ENCODE results near the gene NEUROD4.
"Not testable (repeated sequence)": the region's sequence is repeated elsewhere in the genome, so short reads cannot be mapped to it uniquely, and the experiment has no call there.

NEUROD4 gene

DNA sequence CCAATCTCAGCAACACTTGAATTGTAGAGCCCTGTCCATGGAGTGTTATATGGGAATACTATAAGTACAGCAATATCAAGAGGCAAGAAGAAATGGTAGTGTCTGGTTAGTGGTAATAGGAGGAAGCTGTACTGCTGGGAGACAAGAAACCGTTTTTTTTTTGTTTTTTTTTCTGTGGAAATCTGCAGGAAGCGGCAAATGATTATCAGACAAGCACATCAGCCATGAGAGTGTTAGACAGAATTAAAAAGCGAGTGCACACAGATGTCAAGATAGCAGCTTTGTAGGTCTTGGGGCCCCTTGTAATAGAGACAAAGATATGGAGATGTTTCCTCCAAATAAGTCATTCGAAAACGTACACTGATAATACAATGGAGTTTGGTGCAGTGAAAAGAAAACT, 41.9 kb upstream of the NEUROD4 start:
- TF ChIP-seq, protein P1, sequence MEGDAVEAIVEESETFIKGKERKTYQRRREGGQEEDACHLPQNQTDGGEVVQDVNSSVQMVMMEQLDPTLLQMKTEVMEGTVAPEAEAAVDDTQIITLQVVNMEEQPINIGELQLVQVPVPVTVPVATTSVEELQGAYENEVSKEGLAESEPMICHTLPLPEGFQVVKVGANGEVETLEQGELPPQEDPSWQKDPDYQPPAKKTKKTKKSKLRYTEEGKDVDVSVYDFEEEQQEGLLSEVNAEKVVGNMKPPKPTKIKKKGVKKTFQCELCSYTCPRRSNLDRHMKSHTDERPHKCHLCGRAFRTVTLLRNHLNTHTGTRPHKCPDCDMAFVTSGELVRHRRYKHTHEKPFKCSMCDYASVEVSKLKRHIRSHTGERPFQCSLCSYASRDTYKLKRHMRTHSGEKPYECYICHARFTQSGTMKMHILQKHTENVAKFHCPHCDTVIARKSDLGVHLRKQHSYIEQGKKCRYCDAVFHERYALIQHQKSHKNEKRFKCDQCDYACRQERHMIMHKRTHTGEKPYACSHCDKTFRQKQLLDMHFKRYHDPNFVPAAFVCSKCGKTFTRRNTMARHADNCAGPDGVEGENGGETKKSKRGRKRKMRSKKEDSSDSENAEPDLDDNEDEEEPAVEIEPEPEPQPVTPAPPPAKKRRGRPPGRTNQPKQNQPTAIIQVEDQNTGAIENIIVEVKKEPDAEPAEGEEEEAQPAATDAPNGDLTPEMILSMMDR (IDR thresholded peaks at IDR 0.05), result no peak
- H3K27ac ChIP-seq, result no peak overlapping the region

DNA sequence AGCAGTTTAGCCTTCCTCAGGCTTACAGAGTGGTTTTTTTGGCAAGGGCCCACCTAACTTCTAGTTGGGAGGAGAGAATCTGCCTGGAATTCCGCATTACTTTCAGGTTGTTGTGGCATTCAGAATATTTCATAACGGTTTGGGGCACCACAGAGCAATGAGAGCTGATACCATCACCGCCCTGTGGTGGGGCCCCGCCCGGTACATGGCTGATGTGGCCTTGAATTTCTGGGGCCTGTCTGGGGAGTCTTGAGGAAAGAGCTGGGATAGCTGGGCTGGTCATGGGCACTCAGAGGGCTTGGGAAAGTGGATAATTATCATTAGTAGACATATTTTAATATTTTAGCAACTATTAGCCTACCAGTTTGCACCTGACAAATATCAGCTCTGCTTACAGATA, 39.4 kb upstream of the NEUROD4 start:
- no peak overlapping the region for H3K27ac ChIP-seq
- no peak for TF ChIP-seq ZFX (IDR thresholded peaks at IDR 0.05; ENCODE audit: borderline replicate concordance)
- TF ChIP-seq, protein P1 (IDR thresholded peaks at IDR 0.05), result no peak

DNA sequence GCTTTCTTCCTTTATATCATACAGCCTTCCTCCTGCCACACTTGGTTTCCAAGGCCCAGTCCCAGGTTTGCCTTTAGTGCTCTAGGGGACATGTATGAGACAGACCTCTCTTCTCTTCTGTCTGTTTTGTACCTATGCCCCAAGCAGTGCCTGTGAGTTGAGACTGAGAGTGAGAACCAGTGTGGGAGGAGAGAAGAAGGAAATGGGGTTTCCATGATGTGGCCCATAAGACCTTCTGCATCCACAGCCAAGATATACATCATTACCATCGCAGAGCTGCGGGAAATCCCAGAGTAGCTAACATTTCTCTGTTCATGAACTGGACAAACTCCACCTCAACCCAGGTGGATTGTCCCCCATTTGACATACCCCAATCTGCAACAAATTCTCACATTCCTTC, 38.0 kb upstream of the NEUROD4 start:
- H3K27ac ChIP-seq, result no peak overlapping the region
- TF ChIP-seq, protein P1 (IDR thresholded peaks at IDR 0.05), result no peak
- no peak for TF ChIP-seq ZFX (IDR thresholded peaks at IDR 0.05; ENCODE audit: borderline replicate concordance)

DNA sequence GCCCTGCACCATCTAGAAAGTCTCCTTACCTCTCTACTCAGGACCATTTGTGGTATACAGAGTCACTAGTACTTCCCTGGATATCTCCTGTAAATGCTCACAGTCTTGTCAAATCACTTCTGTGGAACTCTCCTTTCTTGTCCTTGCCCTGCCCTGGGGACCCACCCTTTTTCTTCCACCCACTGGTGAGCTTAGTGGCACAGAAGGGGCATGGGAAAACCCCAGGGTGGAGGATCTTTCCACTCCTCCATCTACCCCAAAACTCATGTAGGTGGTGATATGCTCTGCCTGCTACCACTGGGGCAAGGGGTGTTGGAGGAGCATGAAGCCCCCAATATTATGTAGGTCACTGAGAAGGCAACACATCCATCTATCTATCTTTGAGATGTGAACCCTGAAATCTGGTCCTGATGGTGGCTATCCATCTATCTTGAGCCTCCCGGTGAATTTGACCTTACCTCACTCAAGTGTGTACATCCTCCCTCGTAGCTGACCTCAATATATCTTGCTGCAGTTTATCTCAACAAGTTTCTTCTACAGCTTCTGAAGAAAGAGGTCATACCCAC, 36.2 kb upstream of the NEUROD4 start:
- H3K27ac ChIP-seq, result no peak overlapping the region
- TF ChIP-seq ZFX (IDR thresholded peaks at IDR 0.05; ENCODE audit: borderline replicate concordance), result no peak
- TF ChIP-seq, protein P1 (IDR thresholded peaks at IDR 0.05), result no peak

DNA sequence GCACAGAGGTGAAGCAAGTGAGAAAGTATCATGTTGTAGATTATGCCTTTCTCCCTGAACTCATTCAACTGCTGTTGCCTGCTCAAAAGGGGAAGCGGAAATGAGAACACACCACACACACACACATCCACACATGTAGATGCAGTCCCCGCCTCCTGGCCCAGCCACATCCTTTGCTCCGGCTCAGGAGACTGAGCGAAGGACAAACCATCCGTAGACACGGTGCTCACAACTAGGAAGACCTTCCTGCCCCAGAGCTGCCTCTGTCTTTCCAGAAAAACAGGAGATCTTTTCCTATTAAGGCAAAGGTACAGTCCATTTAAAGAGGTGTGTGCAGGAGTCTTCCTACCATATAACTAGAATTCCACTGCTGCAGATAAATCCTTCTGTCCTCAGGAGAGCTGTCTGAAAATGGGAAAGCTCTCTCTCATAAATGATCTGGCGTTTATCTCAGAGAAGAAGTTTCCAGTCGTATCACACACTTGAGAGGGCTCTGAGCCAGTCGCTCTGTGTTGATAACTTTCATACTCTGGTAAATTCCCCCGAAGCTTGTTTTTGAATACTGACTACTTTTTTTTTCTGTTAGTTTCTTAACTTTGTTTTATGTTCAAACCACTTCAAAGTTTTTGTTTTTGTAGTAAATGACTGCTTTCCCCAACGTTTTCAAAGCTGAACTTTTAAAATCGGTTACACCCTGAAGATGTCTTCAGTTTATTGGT, 35.0 kb upstream of the NEUROD4 start, which contains the start of gene TESPA1:
TSS of gene TESPA1 (minus strand) at position 105 of the 719 bp plus-strand sequence. CDS start 10,200 bp downstream, outside the sequence.
- no peak within 1 kb of the TSS for H3K27ac ChIP-seq
- TF ChIP-seq ZFX (IDR thresholded peaks at IDR 0.05; ENCODE audit: borderline replicate concordance), result no peak
- TF ChIP-seq, protein P1 (IDR thresholded peaks at IDR 0.05), result no peak

DNA sequence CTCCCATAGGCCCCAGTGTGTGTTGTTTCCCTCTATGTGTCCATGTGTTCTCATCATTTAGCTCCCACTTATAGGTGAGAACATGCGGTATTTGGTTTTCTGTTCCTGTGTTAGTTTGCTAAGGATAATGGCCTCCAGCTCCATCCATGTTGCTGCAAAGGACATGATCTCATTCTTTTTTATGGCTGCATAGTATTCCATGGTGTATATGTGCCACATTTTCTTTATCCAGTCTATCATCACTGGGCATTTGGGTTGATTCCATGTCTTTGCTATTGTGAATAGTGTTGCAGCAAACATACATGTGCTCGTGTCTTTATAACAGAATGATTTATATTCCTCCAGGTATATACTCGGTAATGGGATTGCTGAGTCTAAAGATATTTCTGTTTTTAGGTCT, 33.0 kb upstream of the NEUROD4 start:
- H3K27ac ChIP-seq, result not testable (repeated sequence)

DNA sequence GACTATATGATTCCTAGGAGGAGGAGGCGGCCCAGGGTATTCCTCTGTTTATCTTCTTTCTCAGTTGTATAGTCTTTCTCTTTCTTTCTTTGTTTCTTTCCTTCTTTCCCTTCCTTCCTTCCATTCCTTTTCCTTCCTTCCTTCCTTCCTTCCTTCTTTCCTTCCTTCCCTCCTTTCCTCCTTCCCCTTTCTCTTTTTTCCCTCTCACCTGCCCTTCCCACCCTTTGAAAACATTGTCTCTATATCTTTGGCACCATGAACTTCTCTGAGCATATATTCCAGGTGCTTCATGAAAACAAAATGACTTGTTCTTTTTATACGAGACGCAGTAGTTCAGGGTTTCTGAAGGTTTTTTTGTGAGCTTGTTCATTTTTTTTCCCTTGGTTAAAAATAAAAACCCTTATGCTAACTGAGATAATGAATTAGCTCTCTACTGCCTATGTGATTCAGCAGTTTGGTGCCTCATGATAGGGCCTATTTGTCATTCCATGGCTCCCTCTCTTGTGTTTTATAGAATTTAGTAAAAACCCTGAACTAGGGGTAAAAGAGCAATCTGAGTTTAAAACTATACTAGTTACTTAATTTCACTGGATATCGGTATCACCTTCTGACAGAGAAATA, 32.1 kb upstream of the NEUROD4 start:
- H3K27ac ChIP-seq, result no peak overlapping the region
- TF ChIP-seq, protein P1 (IDR thresholded peaks at IDR 0.05), result no peak
- no peak for TF ChIP-seq ZFX (IDR thresholded peaks at IDR 0.05; ENCODE audit: borderline replicate concordance)
